B cell (primary cell): ENCODE results near the gene ATP11B.

Experiments
- EZH2 ChIP-seq: IDR thresholded peaks from 2 replicates; pipeline ENCODE4 v1.6.1; 2012; ENCODE audit warnings: borderline replicate concordance, low read depth, mild to moderate bottlenecking, moderate library complexity, low read length; ENCODE audit not compliant: insufficient read depth, poor library complexity, severe bottlenecking
- TF ChIP-seq, protein P1 (sequence below): fragments of 200-600 bp; IDR thresholded peaks from one replicate; pipeline ENCODE4 v1.8.0; 2022; ENCODE audit warnings: antibody characterized with exemption, mild to moderate bottlenecking

DNA sequence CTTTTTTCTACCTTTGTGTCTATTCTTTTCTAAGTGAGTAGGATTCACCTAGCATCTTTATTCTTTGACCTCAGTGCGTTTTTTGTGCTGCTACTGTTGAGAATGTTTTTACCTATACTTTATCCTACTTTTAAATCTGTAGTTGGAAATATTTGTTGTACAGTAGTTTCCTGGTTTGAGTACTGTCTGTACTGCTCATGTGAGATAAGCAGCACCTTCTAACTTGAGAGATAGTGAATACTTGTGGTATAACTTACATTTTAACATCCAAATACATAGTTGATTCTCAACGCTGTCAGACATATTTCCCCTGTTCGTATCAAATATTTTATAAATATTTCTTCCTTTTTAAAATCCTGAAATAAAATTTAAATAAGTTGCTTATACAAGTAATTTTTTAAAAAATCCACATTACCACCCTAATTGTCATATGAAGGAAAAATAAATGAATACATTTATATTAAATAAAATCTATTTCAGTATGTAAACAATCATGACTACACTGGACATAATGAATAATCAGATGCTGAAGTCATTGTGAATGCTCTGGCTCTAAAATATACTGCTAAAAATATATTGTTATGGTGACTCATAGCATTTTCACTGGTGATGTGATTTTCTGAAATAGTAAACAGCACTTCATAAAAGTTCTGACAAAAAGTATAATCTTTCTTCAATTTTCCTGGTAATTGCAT is 17.4 kb downstream of the ATP11B start:
- TF ChIP-seq, protein P1, sequence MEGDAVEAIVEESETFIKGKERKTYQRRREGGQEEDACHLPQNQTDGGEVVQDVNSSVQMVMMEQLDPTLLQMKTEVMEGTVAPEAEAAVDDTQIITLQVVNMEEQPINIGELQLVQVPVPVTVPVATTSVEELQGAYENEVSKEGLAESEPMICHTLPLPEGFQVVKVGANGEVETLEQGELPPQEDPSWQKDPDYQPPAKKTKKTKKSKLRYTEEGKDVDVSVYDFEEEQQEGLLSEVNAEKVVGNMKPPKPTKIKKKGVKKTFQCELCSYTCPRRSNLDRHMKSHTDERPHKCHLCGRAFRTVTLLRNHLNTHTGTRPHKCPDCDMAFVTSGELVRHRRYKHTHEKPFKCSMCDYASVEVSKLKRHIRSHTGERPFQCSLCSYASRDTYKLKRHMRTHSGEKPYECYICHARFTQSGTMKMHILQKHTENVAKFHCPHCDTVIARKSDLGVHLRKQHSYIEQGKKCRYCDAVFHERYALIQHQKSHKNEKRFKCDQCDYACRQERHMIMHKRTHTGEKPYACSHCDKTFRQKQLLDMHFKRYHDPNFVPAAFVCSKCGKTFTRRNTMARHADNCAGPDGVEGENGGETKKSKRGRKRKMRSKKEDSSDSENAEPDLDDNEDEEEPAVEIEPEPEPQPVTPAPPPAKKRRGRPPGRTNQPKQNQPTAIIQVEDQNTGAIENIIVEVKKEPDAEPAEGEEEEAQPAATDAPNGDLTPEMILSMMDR = no peak
- TF ChIP-seq EZH2 = no peak
